DND-41 (cell line): ENCODE data around the gene LRRC10.

ENCODE experiments used
- ATAC-seq: fragments of 200-7000 bp; cut with Tn5 transposase; 3 replicates; pipeline ENCODE4 v1.9.1; 2021; ENCODE audit warnings: low read depth; ENCODE audit not compliant: insufficient read depth
- DNase-seq: peaks from one replicate; pipeline ENCODE4 v3.0.0-alpha.2; 2020
- H2AFZ ChIP-seq: 2 replicates; pipeline ENCODE4 v1.6.0; 2012; ENCODE audit warnings: low read depth, low read length
- H3K27ac ChIP-seq: 2 replicates; pipeline ENCODE4 v1.5.1; 2012; ENCODE audit warnings: low read length, inconsistent platforms
- H3K27me3 ChIP-seq: fragments of 200-600 bp; sonication (generic); 2 replicates; pipeline ENCODE4 v1.6.0; 2012; ENCODE audit warnings: low read length, mild to moderate bottlenecking, inconsistent platforms; ENCODE audit not compliant: insufficient read depth, poor library complexity
- H3K36me3 ChIP-seq: 2 replicates; pipeline ENCODE4 v1.5.1; 2012; ENCODE audit warnings: low read length, inconsistent platforms; ENCODE audit not compliant: insufficient read depth
- H3K4me1 ChIP-seq: 2 replicates; pipeline ENCODE4 v1.5.1; 2012; ENCODE audit warnings: mild to moderate bottlenecking, low read length; ENCODE audit not compliant: insufficient read depth
- H3K4me2 ChIP-seq: 2 replicates; pipeline ENCODE4 v1.6.0; 2012; ENCODE audit warnings: mild to moderate bottlenecking, moderate library complexity, low read length, inconsistent platforms; ENCODE audit not compliant: insufficient read depth
- H3K4me3 ChIP-seq, 2 experiments: fragments of 200-600 bp in 1 of 2; shearing (Covaris generic) in 1 of 2; 2 replicates each; pipeline ENCODE4 v1.5.1; 2012 to 2016; ENCODE audit warnings: inconsistent platforms in 2 of 2, low read length in 2 of 2, mild to moderate bottlenecking in 2 of 2, low read depth in 1 of 2, moderate library complexity in 1 of 2
- H3K79me2 ChIP-seq: 2 replicates; pipeline ENCODE4 v1.6.0; 2012; ENCODE audit warnings: low read length, inconsistent platforms; ENCODE audit not compliant: insufficient read depth
- H3K9ac ChIP-seq: 2 replicates; pipeline ENCODE4 v1.6.0; 2012; ENCODE audit warnings: low read depth, mild to moderate bottlenecking, inconsistent platforms, low read length, moderate library complexity
- H3K9me3 ChIP-seq: 2 replicates; pipeline ENCODE4 v1.5.1; 2012; ENCODE audit warnings: low read length, moderate library complexity, mild to moderate bottlenecking, inconsistent platforms; ENCODE audit not compliant: insufficient read depth, severe bottlenecking
- H4K20me1 ChIP-seq: 2 replicates; pipeline ENCODE4 v1.6.0; 2012; ENCODE audit warnings: low read length; ENCODE audit not compliant: insufficient read depth
- EZH2 ChIP-seq: IDR thresholded peaks from 3 replicates; pipeline ENCODE4 v1.6.1; 2012; ENCODE audit warnings: borderline replicate concordance, low read depth, mild to moderate bottlenecking, moderate library complexity, low read length, inconsistent platforms; ENCODE audit not compliant: severe bottlenecking
- TF ChIP-seq, protein P1 (sequence below): IDR thresholded peaks from 2 replicates; pipeline ENCODE4 v1.5.1; 2012; ENCODE audit warnings: borderline replicate concordance, low read length, moderate library complexity, mild to moderate bottlenecking; ENCODE audit not compliant: poor library complexity, severe bottlenecking; ENCODE audit errors: extremely low read depth

Gene LRRC10

DNA sequence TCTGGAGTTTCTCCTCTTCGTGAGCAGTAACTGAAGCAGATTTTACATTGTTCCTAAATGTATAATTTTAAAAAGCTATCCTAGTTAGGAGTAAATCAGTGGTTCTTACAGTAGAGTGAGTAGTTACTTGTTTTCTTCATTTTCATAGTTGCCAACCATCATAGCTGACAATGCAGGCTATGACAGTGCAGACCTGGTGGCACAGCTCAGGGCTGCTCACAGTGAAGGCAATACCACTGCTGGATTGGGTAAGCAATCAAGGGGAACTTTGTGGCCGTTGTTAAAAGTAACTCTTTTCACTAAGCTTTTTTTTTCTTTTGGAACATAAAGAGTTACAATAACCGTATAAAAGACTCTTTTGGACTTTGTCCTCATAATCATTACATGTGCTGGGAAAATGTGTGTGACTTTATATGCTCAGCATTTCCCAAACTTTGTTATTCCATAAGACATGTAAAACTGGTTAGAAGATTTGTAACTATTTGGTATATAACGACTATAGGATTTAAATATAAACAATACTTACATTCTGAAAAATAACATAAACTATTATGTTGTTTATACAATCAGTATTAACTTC is 12.4 kb downstream of the LRRC10 start:
- Histone ChIP-seq H3K9me3 (no peaks in the 10 kb centered on the region), H3K27ac (no peak overlapping the region), H3K4me3 (no peak overlapping the region), H4K20me1 (peaks cover 24% of the 10 kb centered on the region; the same call in 1 of the 2 replicates), H3K79me2 (peaks cover 13% of the 10 kb centered on the region; the same call in 1 of the 2 replicates), H3K4me1 (no peaks in the 10 kb centered on the region), H3K27me3 (no peaks in the 10 kb centered on the region), H3K9ac (no peak overlapping the region), H2AFZ (no peak overlapping the region), H3K4me2 (no peak overlapping the region), H3K36me3 (peaks cover 98% of the 10 kb centered on the region)
- TF ChIP-seq, protein P1, sequence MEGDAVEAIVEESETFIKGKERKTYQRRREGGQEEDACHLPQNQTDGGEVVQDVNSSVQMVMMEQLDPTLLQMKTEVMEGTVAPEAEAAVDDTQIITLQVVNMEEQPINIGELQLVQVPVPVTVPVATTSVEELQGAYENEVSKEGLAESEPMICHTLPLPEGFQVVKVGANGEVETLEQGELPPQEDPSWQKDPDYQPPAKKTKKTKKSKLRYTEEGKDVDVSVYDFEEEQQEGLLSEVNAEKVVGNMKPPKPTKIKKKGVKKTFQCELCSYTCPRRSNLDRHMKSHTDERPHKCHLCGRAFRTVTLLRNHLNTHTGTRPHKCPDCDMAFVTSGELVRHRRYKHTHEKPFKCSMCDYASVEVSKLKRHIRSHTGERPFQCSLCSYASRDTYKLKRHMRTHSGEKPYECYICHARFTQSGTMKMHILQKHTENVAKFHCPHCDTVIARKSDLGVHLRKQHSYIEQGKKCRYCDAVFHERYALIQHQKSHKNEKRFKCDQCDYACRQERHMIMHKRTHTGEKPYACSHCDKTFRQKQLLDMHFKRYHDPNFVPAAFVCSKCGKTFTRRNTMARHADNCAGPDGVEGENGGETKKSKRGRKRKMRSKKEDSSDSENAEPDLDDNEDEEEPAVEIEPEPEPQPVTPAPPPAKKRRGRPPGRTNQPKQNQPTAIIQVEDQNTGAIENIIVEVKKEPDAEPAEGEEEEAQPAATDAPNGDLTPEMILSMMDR = no peak
- TF ChIP-seq EZH2 = no peak
- DNase-seq (no peak), ATAC-seq (no peak)

DNA sequence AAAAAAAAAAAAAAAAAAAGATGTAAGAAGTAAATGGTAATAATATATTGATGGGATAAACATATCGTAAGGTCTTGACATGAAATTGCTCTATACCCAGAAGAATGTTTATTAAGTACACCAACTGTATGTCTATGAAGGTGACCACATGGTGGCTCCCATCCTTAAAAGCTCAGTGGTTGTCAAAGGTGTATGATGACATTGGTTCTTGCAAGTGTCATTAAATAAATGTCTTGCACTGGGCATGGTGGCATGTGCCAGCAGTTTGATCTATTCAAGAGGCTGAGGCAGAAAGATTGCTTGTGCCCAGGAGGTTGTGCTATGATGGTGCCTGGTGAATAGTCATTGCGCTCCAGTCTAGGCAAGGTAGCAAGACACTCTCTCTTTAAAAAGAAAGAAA is 15.0 kb downstream of the LRRC10 start:
- H3K4me1 ChIP-seq = no peaks in the 10 kb centered on the region; the same call in 1 of the 2 replicates
- no peaks in the 10 kb centered on the region for H3K27me3 ChIP-seq
- DNase-seq (no peak), ATAC-seq (peak; percentile 47; the same call in 1 of the 3 replicates)
- no peak overlapping the region for H3K9ac ChIP-seq
- peaks cover 23% of the 10 kb centered on the region; the same call in 1 of the 2 replicates for H3K79me2 ChIP-seq
- no peak overlapping the region for H2AFZ ChIP-seq
- TF ChIP-seq, protein P1 = peak; percentile 11
- no peak for TF ChIP-seq EZH2
- H3K27ac ChIP-seq = no peak overlapping the region
- H4K20me1 ChIP-seq = peaks cover 28% of the 10 kb centered on the region; the same call in 1 of the 2 replicates
- no peak overlapping the region for H3K4me2 ChIP-seq
- H3K9me3 ChIP-seq = no peaks in the 10 kb centered on the region
- H3K4me3 ChIP-seq = no peak overlapping the region
- H3K36me3 ChIP-seq = peaks cover 98% of the 10 kb centered on the region

DNA sequence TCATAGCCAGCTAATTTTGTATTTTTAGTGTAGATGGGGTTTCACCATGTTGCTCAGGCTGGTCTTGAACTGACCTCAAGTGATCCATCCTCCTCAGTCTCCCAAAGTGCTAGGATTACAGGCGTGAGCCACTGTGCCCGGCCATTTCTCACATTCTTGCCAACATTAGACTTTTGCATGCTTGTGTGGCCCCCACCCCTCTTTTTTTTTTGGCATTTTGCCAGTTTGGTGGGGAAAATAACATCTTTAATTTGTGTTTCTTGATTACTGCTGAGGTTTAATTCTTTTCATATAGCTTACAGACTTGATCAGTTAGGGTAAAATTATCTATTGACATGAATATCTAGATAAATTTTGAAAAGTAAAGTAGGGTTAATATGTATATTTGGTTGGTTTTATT is 21.6 kb downstream of the LRRC10 start:
- DNase-seq (no peak), ATAC-seq (no peak)
- H3K36me3 ChIP-seq = peaks cover 82% of the 10 kb centered on the region
- H3K9ac ChIP-seq = no peak overlapping the region
- no peak overlapping the region for H3K27ac ChIP-seq
- no peak overlapping the region for H3K4me2 ChIP-seq
- no peaks in the 10 kb centered on the region for H3K9me3 ChIP-seq
- H4K20me1 ChIP-seq = peaks cover 27% of the 10 kb centered on the region
- H3K27me3 ChIP-seq = no peaks in the 10 kb centered on the region
- H3K4me1 ChIP-seq = peaks cover 43% of the 10 kb centered on the region
- TF ChIP-seq, protein P1 = no peak
- TF ChIP-seq EZH2 = no peak
- H2AFZ ChIP-seq = no peak overlapping the region
- peaks cover 66% of the 10 kb centered on the region for H3K79me2 ChIP-seq
- H3K4me3 ChIP-seq = no peak overlapping the region
